ENCODE results near the gene KCP.

Gene KCP

GRCh38 chr7:128827248-128827958 is 83.1 kb downstream of the KCP start:
- DNase-seq (ENCODE audit: low read depth), result no peak
- no peak overlapping the region for H3K4me3 ChIP-seq (ENCODE audit: low read length)
- TF ChIP-seq CTCF (conservative IDR thresholded peaks at IDR 0.05; ENCODE audit: low read depth, low read length), result no peak

- H3K4me3 ChIP-seq (ENCODE audit: low read length), result no peak overlapping the region
- TF ChIP-seq CTCF (conservative IDR thresholded peaks at IDR 0.05; ENCODE audit: low read depth, low read length), result no peak
- DNase-seq (ENCODE audit: low read depth), result no peak
Observed at GRCh38 chr7:128826916-128827247, 83.6 kb downstream of the KCP start.
